22Rv1 (cell line): Measurements from ENCODE around the gene COL5A1.

ENCODE experiments used
- CTCF ChIP-seq: fragments of 450-650 bp; IDR thresholded peaks from 2 replicates; pipeline ENCODE4 v1.5.1; 2017; ENCODE audit warnings: mild to moderate bottlenecking
- ZFX ChIP-seq: fragments of 450-650 bp; IDR thresholded peaks from 2 replicates; pipeline ENCODE4 v1.6.1; 2017; ENCODE audit warnings: antibody characterized with exemption, borderline replicate concordance

DNA sequence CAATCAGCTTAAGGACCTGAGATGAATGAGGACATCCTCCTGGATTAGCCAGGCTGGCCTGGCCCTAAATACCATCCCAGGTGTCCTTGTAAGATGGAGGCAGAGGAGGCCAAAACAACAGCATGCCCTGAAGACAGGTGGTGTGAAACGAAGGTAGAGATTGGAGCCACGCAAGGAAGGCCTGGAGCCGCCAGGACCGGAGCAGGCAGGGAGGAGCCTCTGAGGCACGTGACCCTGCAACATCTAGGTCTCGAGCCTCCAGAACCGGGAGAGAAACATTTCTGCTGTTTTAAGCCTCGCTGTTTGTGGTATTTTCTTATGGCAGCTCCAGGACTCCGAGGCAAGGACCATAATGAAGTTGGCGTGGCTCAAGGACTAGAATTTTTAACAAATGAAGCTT is 9.7 kb upstream of the COL5A1 start:
- TF ChIP-seq CTCF (no peak), ZFX (no peak)
